Lower leg skin (tissue), 4 donors: Measurements from ENCODE around the gene MYCL. TPM values are rescaled to one million over a fixed set of nuclear protein-coding genes. Genes with fewer than 3 reads are reported as not detected.

Experiments
- DNase-seq, 2 donors: peaks; one replicate each; pipeline ENCODE4 v3.0.0-alpha.2; 2019; ENCODE audit warnings: low spot score in 2 of 2
- H3K4me3 ChIP-seq: fragments of 200-600 bp; sonication (generic); 2 replicates; pipeline ENCODE4 v1.5.1; 2017; ENCODE audit warnings: mild to moderate bottlenecking, low read depth; ENCODE audit not compliant: poor library complexity, severe bottlenecking
- POLR2A ChIP-seq, 2 donors: fragments of 450-650 bp; IDR thresholded peaks; one replicate each; pipeline ENCODE4 v1.6.1; 2016 to 2017; ENCODE audit warnings: antibody characterized with exemption in 2 of 2, mild to moderate bottlenecking in 1 of 2, moderate library complexity in 1 of 2
- WGBS, 2 donors: methylation state at CpG; one replicate each; pipeline ENCODE4 v1.1.5; 2018; 5-methylcytosine and 5-hydroxymethylcytosine counted together
- intact Hi-C: fragments of 100-400 bp; cut with DNase I; formaldehyde crosslinking; loops from one replicate; pipeline ENCODE4 v1.15.0; 2023; ENCODE audit warnings: low total_unique reads
- total RNA-seq, 4 donors: library from RNA; depleted of rRNA; stranded (reverse); fragments of >200 nt; gene quantifications; one replicate each; pipeline ENCODE4 v1.1.0, GENCODE V29; 2016
- TF ChIP-seq, protein P1 (sequence below), 3 donors: fragments of 450-650 bp; IDR thresholded peaks; one replicate each; pipeline ENCODE4 v1.5.1; 2016; ENCODE audit warnings: antibody characterized with exemption in 3 of 3, mild to moderate bottlenecking in 3 of 3, moderate library complexity in 2 of 3

The MYCL gene
- total RNA-seq, 4 donors from 2014 or later = 66.9 to 178 (median 123) TPM

GRCh38 chr1:39863177-39863576 is 38.5 kb downstream of the MYCL start:
- intact Hi-C loops = no loop called here
- DNase-seq = no peak
- H3K4me3 ChIP-seq = no peak overlapping the region
- TF ChIP-seq, protein P1, sequence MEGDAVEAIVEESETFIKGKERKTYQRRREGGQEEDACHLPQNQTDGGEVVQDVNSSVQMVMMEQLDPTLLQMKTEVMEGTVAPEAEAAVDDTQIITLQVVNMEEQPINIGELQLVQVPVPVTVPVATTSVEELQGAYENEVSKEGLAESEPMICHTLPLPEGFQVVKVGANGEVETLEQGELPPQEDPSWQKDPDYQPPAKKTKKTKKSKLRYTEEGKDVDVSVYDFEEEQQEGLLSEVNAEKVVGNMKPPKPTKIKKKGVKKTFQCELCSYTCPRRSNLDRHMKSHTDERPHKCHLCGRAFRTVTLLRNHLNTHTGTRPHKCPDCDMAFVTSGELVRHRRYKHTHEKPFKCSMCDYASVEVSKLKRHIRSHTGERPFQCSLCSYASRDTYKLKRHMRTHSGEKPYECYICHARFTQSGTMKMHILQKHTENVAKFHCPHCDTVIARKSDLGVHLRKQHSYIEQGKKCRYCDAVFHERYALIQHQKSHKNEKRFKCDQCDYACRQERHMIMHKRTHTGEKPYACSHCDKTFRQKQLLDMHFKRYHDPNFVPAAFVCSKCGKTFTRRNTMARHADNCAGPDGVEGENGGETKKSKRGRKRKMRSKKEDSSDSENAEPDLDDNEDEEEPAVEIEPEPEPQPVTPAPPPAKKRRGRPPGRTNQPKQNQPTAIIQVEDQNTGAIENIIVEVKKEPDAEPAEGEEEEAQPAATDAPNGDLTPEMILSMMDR (IDR thresholded peaks at IDR 0.05) = no peak
- TF ChIP-seq POLR2A (IDR thresholded peaks at IDR 0.05) = no peak
- WGBS, 2 donors = 85 to 95% methylated on average over 5 of the region's 5 CpGs

- intact Hi-C loops = no loop called here
- no peak overlapping the region for H3K4me3 ChIP-seq
- DNase-seq = no peak
- TF ChIP-seq, protein P1 (IDR thresholded peaks at IDR 0.05) = no peak
- TF ChIP-seq POLR2A (IDR thresholded peaks at IDR 0.05) = no peak
- WGBS, 2 donors = 98% methylated on average over 7 of the region's 7 CpGs
Observed at GRCh38 chr1:39861003-39861402, 40.7 kb downstream of the MYCL start.

DNA sequence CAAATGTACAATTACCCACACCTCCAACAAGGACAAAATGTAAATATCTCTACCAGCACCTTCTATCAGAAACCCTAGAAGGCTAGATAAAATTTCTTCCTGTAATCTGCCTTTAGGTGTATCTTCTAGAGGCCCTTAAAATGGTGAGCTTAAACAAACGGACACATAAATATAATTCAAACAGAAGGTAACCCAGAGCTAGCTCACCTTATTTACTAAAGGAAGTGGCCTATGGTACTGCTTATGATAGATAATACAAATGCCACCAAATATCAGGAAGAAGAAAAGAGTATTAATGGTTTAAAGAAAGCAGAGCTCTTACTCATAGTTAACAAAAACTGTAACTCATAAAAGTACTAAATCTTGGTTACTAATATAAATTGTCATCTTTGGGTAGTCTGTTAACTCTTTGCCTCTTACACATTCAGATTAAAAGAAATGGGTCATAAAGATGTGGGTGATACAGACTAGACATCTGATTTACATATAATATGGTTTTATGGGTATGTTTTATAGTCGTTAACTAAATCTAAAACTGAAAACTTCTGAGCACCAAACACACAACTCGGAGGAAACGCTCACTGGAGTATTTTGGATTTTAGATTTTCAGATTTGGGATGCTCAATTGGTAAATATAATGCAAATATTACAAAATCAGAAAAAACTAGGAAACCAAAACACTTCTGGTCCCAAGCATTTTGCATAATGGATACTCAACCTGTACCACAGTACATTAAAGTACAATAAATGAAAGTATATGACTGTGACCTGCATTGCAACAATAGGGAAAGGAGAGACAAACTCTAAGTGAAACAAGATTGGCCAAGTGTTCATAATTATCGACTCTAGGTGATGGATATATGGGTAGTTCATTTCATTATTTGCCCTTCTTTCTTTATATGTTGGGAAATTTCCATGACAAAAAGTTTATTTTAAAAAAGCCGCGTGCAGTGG is 41.6 kb downstream of the MYCL start:
- 86 to 88% methylated on average over 7 of the region's 7 CpGs for WGBS, 2 donors
- TF ChIP-seq, protein P1 (IDR thresholded peaks at IDR 0.05) = no peak
- TF ChIP-seq POLR2A (IDR thresholded peaks at IDR 0.05) = no peak
- no peak overlapping the region for H3K4me3 ChIP-seq
- intact Hi-C loops = no loop called here
- DNase-seq = no peak

DNA sequence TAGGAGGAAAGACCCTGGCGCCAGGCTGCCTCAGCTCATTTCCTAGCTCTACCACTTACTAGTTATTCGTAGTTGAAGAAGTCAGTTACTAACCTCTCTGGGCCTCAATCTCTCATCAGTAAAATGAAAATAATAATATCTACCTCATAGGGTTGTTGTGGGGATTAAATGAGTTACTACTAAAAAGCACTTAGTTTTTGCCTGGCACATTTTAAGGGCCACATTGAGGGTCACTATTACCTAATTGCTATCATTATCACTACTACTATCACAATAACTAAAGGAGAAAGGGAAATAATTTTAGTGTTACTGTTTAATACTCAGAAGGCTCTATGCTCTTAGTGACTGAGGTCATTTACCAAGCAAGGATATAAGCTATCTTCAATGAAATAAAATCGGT is 43.4 kb downstream of the MYCL start:
- no peak overlapping the region for H3K4me3 ChIP-seq
- 76 to 86% methylated on average over 3 of the region's 3 CpGs for WGBS, 2 donors
- intact Hi-C loops = no loop called here
- no peak for DNase-seq
- TF ChIP-seq POLR2A (IDR thresholded peaks at IDR 0.05) = no peak
- TF ChIP-seq, protein P1 (IDR thresholded peaks at IDR 0.05) = no peak

DNA sequence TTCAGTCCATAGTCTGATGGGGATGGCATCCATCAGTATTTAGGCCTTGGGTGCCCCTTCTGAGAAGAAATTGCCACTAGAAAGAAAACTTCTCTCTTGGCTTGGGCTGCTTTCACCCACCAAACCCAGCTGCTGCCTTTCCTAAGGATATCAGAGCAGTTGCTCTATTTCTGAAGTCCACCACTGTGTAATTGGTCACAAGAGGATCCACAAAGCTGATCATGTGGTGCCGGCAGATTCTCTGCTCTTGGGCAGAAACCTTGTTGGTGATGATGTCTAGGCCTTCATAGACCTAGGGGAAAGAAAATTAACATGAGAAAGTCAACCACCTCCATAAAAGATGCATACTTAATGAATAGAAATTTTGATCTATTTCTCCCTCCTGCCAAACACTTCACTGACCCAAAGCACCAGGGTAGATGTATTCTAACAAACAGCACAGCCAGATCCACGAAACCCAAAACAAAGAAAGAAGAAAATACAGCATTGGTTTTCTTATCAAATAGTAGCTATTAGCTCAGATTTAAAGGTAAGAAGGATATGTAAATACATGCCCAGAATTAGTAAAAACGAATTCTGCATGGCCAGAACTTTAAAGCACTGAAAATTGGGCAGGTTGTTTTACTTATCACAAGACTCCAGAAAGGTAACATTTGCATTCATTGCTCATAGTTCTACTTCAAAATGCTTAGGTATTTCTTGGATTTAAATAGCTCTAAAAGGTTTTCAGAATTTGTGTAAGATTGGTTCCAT is 44.4 kb downstream of the MYCL start:
- intact Hi-C loops = no loop called here
- no peak overlapping the region for H3K4me3 ChIP-seq
- DNase-seq = no peak
- TF ChIP-seq, protein P1 (IDR thresholded peaks at IDR 0.05) = no peak
- TF ChIP-seq POLR2A (IDR thresholded peaks at IDR 0.05) = no peak
- 83 to 89% methylated on average over 3 of the region's 3 CpGs for WGBS, 2 donors
